Ovary (tissue), 3 donors: ENCODE data around the gene POLR1G.

ENCODE experiments used
- POLR2A ChIP-seq: fragments of 450-650 bp; IDR thresholded peaks from one replicate; pipeline ENCODE4 v1.6.1; 2017; ENCODE audit warnings: antibody characterized with exemption, mild to moderate bottlenecking, moderate library complexity
- TF ChIP-seq, protein P1 (sequence below), 3 donors: fragments of 450-650 bp in 2 of 3; fragments of 200-600 bp in 1 of 3; IDR thresholded peaks; one replicate each; pipeline versions ENCODE4 v1.5.1 to v1.8.0; 2016 to 2022; ENCODE audit warnings: antibody characterized with exemption in 3 of 3, mild to moderate bottlenecking in 1 of 3
- donor health status: DM: no; HTN: no; CAD: no.

DNA sequence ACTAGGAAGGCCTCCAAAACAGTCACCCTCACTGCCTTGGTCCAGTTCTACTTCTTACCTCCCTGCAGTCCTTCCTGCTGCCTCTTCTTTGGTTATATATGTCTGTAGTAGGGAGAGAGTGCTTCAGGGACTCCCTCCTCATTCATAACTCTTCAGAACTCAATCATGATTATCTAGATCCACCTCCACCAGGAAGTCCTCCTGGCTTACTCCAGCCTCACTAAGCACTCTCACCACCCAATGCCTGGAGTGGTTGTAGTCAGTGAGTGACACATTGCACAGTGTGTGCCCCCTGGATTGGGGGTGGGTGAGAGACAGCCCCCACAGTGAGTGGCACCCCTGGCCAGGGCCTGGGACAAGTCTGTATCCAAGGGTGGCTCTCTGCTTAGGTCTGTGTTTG lies 51.3 kb downstream of the POLR1G start:
- TF ChIP-seq, protein P1, sequence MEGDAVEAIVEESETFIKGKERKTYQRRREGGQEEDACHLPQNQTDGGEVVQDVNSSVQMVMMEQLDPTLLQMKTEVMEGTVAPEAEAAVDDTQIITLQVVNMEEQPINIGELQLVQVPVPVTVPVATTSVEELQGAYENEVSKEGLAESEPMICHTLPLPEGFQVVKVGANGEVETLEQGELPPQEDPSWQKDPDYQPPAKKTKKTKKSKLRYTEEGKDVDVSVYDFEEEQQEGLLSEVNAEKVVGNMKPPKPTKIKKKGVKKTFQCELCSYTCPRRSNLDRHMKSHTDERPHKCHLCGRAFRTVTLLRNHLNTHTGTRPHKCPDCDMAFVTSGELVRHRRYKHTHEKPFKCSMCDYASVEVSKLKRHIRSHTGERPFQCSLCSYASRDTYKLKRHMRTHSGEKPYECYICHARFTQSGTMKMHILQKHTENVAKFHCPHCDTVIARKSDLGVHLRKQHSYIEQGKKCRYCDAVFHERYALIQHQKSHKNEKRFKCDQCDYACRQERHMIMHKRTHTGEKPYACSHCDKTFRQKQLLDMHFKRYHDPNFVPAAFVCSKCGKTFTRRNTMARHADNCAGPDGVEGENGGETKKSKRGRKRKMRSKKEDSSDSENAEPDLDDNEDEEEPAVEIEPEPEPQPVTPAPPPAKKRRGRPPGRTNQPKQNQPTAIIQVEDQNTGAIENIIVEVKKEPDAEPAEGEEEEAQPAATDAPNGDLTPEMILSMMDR (IDR thresholded peaks at IDR 0.05), result no peak
- TF ChIP-seq POLR2A, result no peak
